ENCODE results near the gene TGFB2.

The TGFB2 gene

GRCh38 chr1:218479436-218480115 is 134.4 kb downstream of the TGFB2 start:
- in situ Hi-C loops (cut with HindIII; ENCODE audit: low pct_ligation_motif_present, low sequenced_read_pairs) = no loop called here
- Histone ChIP-seq H3K4me3 (ENCODE audit: low read depth, low read length) (no peak overlapping the region), H3K27ac (peak overlapping the region; percentile 99), H3K36me3 (replicated peaks) (no peaks in the 10 kb centered on the region), H3K27me3 (replicated peaks) (no peaks in the 10 kb centered on the region)
- DNase-seq = peak; percentile 72
- TF ChIP-seq CTCF (IDR thresholded peaks at IDR 0.05; ENCODE audit: low read depth, low read length, missing control alignments) = no peak

- peak; percentile 99 for DNase-seq
- in situ Hi-C loops (cut with HindIII; ENCODE audit: low pct_ligation_motif_present, low sequenced_read_pairs) = no loop called here
- no peaks in the 10 kb centered on the region for H3K27me3 ChIP-seq (replicated peaks)
- peak overlapping the region; percentile 99 for H3K27ac ChIP-seq
- H3K4me3 ChIP-seq (ENCODE audit: low read depth, low read length) = no peak overlapping the region
- H3K36me3 ChIP-seq (replicated peaks) = no peaks in the 10 kb centered on the region
- TF ChIP-seq CTCF (IDR thresholded peaks at IDR 0.05; ENCODE audit: low read depth, low read length, missing control alignments) = no peak
Measured at GRCh38 chr1:218480137-218480536, 135.0 kb downstream of the TGFB2 start.

- peak overlapping the region; percentile 99 for H3K27ac ChIP-seq
- no peak for DNase-seq
- TF ChIP-seq CTCF (IDR thresholded peaks at IDR 0.05; ENCODE audit: low read depth, low read length, missing control alignments) = no peak
- H3K4me3 ChIP-seq (ENCODE audit: low read depth, low read length) = no peak overlapping the region
- H3K27me3 ChIP-seq (replicated peaks) = no peaks in the 10 kb centered on the region
- in situ Hi-C loops (cut with HindIII; ENCODE audit: low pct_ligation_motif_present, low sequenced_read_pairs) = no loop called here
- H3K36me3 ChIP-seq (replicated peaks) = no peaks in the 10 kb centered on the region
Measured at GRCh38 chr1:218480588-218481099, 135.5 kb downstream of the TGFB2 start.

- H3K4me3 ChIP-seq (ENCODE audit: low read depth, low read length) = no peak overlapping the region
- in situ Hi-C loops (cut with HindIII; ENCODE audit: low pct_ligation_motif_present, low sequenced_read_pairs) = no loop called here
- H3K27me3 ChIP-seq (replicated peaks) = no peaks in the 10 kb centered on the region
- DNase-seq = peak; percentile 58
- no peak for TF ChIP-seq CTCF (IDR thresholded peaks at IDR 0.05; ENCODE audit: low read depth, low read length, missing control alignments)
- H3K36me3 ChIP-seq (replicated peaks) = no peaks in the 10 kb centered on the region
- H3K27ac ChIP-seq = peak overlapping the region; percentile 99
Measured at GRCh38 chr1:218481116-218481775, 136.1 kb downstream of the TGFB2 start.

GRCh38 chr1:218482683-218483082 is 137.5 kb downstream of the TGFB2 start:
- TF ChIP-seq CTCF (IDR thresholded peaks at IDR 0.05; ENCODE audit: low read depth, low read length, missing control alignments) = no peak
- H3K27ac ChIP-seq = peak overlapping the region; percentile 99
- no peak for DNase-seq
- no peaks in the 10 kb centered on the region for H3K36me3 ChIP-seq (replicated peaks)
- in situ Hi-C loops (cut with HindIII; ENCODE audit: low pct_ligation_motif_present, low sequenced_read_pairs) = no loop called here
- no peaks in the 10 kb centered on the region for H3K27me3 ChIP-seq (replicated peaks)
- no peak overlapping the region for H3K4me3 ChIP-seq (ENCODE audit: low read depth, low read length)

Measured in brain microvascular endothelial cell (primary cell).